DMS79 (cell line): ENCODE measurements around the gene ATP4A.

Experiments
- DNase-seq: peaks from one replicate; lab custom pipeline; 2025; lab: John Stamatoyannopoulos, UW

The ATP4A gene

DNA sequence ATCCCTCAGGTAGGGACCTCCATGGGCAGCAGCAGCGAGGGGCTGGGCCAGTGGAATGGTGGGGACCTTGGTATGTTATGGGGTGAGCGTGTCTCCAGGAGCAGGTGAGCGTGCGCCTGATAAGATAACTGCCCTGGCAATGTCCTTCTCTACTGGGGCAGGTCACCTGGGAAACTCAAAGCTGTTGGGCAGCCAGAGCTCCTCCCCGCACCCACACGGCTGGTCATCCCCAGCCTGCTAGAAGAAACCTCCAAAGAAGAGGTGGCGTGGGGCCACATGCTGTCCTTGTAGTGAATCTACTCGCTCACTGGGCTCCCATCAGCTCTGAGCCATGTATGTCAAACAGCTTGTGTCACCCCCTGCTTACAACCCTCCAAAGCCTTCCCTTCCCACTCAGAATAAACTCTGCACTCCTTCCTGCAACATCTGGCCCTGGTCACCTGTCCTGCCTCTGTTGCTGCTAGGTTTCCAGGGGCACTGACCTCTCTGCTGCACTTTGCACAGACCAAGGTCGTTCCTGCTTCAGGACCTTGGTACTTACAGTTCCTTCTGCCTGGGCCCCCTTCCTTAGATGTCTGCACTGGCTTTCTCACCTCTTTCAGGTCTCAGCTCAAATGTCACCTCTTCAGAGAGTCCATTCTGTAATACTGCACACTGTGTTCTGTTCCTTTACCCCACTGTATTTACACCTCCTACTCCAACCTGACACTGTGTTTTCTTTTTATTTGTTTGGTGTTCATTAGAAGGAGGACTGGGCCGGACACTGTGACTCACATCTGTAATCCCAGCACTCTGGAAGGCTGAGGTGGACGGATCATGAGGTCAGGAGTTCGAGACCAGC is 1.8 kb upstream of the ATP4A start:
- no peak for DNase-seq

DNA sequence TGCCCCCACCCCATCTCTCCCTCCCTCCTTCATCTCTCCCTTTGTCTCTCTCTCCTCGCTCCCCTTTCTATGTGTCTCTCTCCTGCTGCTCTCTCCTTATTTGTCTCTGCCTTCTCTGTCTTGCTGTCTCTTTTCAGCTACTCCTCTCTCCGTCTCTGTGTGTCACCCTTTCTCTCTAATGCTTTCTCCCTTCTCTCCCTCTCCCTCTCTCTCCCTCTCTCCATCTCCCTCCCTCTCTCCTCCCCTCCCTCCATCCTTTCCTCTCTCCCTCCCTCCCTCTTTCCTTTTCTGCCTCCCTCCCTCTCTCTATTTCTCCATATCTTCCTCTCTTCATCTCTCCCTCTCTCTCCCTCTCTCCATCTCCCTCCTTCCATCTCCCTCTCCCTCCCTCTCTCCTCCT is 682 bp downstream of the ATP4A start:
- DNase-seq, result no peak

DNA sequence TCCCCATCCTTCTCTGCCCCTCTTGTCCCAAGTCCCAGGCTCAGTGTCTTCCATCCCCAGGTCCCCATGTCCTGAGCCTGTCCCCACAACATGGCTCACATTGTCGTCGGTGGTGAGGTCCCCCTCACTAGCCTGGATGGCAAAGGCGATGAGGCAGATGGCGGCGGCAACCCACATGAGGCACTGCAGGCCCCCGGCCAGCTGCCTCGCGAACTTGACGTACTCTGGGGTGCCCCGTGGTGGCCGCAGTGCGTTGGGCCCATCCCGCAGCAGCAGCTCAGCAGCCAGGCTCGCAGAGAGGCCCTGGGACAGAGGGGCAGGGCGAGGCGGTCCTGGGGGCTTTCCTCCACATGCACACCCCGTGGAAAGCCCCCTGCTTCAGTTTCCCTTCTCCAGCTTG is 1.1 kb downstream of the ATP4A start:
- DNase-seq, result no peak

DNA sequence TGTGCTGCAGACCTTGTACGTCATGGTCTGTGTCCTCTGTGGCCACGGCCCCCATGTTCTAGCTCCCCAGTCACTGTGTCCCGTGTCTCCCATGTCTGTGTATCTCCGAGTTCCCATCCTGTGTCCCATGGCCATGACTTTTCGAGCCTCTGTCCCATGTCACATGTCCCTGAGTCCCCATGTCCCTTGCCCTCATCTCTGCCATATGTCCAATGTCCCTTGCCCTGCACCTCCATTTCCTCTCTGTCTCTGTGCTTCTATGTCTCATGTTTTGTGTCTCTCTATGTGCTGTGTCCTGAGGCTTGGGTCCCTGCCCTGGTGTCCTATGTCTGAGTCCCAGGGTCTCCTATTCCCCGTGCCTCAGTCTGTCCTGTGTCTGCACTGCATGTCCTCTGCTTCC is 2.0 kb downstream of the ATP4A start:
- no peak for DNase-seq

DNA sequence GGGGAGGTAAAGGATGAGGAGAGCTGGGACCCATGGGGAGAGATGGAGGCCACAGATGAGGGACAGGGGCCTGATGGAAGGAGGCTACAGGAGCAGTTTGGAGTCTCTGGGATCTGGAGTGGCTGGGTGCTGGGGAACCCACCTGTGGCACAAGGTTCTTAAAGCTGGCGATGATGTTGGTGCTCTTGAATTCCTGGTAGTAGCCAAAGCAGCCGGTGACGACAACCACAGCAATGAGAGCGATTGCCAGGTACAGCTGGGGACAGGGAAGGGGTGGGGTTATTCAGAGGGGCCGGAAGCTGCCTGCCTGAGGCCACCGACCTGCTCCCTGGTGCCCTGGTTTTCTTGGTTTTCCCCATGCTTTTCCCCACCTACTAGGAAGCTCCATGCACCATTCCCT is 2.8 kb downstream of the ATP4A start:
- no peak for DNase-seq

DNA sequence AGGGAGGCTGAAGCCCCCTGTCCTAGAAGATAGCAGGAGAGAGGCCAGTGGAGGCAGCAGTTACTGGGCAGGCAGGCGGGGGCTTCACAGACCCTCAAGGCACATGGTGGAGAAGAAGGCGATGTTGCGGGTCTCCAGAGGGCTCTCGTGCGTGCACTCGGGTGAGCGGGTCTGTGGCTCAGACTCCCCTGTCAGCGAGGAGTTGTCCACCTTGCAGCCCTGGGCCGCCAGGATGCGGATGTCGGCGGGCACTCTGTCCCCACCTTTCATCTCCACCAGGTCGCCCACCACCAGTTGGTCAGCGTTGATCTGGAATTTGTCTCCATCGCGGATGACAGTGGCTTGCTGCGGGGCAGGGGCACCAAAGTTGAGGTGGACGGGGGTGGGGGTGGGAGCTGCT is 3.2 kb downstream of the ATP4A start:
- no peak for DNase-seq

DNA sequence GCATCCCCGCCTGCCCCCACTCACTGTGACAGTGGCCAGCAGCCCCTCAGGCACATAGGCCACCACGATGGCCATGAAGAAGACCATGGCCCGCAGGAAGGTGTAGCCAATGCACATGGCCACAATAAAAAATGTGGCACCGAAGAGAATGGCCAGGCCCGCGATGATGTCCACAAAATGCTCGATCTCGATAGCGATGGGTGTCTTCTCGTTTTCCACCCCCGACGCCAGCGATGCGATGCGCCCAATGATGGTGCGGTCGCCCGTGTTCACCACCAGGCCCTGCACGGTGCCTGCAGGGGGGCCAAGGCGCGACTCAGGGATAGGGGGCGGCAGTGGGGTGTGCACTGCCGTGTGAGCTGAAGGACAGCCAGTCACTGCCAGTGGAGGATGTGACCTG is 3.7 kb downstream of the ATP4A start:
- no peak for DNase-seq

DNA sequence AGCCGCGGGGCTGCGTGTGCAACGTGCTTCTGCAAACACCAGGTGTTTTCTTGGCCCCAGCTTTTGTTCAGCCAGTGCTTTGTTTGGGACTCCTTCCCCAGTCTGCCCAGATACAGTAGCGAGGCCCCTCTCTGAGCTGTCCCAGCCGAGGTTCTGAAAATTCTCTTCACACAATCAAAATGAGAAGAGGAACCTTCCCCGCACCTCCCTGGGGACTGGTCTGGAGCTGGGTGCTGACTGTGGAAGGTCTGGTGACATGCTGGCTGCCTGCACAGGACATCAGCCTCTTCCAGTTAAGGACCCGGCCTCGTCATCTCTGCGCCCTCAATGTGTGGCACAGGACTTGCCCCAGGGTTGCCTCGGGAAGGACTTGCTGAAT is 4.2 kb downstream of the ATP4A start:
- no peak for DNase-seq

DNA sequence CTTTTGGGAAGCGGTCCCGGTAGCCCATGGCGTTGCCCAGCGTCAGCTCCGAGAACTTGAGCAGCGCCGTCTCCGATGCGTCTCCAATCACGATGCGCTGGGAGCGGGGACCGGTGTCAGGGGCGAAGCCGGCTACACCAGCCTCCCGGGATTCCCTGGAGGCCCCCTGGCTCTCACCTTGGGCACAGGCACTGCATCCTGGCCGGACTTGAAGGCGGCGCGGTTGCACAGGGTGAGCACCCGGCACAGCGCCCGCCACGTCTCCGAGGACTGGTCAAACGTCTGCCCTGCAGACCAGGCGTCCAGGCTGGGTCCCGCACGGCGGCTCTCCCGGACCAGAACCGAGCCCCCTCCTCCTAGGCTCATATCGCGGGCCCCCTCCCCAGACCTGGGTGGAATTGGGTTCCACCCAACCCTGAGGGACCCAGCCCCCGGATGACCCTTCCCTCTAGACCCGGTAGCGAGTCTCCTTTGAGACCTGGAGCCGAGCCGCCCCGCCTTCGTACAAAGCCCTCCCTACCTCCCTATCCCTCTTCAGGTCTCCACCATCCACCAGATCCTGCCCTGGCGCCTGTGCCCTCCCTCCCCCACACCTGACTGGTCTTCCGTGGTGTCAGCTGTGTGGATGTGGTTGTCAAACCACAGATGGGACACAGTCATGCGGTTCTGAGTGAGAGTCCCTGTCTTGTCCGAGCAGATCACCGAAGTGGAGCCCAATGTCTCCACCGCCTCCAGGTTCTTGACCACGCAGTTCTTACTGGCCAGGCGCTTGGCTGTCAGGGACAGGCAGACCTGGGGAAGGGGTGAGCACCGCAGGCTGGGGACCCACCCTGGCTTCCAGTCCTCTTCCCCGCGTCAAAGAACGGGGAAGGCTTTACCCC is 4.8 kb downstream of the ATP4A start:
- DNase-seq, result no peak

DNA sequence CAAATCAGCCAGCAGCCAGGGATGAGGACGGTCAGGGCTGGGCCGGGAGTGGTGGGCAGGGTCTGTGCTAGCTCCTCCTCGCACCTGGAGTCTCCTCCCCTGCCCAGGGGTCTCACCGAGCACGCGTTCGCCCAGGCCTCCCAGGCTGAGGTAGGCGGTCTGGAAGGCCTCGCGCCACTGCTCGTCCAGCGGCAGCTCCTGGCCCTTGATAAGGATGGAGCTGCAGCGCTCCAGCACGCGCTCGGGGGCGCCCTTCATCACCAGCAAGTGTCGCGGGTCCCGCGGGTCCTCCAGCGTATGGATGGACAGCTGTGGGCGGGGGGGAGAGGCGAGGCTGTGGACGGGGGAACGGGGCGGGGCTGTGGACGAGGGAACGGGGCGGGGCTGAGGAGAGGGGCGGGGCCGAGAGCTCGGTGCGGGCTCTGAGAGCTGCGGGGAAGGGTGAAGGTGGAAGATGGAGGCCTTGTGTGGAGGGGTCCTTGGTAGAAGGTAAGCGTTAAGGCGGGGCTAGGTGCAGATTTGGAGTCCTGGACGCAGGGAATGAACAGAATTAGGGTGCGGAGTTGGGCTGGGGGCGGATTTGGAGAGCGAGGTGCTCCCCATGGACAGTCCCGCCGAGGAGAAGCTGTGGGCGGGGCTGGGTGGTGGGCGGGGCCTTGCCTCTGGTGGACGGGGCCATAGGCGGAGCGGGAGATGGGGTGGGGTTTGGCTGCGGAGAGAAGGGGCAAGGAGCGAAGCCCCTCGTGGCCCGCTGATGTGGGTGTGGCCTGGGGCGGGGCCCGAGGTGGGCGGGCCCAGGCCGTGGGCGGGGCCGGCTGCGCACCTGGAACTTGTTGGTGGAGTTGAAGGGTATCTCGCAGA is 5.7 kb downstream of the ATP4A start:
- no peak for DNase-seq

DNA sequence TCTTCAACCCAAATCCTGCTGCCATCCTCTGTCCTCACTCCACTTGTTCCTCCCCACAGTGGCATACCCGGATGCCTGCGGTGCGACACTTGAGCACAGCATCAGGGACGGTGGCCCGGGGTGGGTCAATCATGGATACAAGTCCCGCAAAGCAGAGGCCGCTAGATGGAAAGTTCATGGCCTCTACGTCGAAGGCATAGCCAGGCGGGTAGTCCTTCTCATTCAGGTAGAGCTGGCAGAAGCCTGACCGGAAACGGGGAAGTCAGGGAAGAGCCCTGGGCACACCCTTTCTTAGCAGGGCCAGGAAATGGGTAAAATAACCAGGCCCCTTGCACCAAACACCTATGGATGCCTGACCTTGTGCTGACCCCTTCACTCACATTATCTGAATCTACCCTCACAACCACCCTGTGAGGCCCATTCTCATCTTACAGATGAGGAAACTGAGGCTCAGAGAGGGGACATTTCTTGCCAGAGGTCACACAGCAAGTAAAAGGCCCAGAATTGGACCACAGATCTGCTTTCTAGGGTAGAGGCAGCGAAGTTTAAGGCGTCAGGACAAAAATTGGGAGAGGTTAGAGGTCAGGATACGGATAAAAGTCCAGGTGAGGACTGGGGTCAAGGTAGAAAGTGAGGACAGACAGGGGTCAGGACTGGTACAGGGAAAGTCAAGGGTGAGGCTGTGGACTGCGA is 6.5 kb downstream of the ATP4A start:
- no peak for DNase-seq

DNA sequence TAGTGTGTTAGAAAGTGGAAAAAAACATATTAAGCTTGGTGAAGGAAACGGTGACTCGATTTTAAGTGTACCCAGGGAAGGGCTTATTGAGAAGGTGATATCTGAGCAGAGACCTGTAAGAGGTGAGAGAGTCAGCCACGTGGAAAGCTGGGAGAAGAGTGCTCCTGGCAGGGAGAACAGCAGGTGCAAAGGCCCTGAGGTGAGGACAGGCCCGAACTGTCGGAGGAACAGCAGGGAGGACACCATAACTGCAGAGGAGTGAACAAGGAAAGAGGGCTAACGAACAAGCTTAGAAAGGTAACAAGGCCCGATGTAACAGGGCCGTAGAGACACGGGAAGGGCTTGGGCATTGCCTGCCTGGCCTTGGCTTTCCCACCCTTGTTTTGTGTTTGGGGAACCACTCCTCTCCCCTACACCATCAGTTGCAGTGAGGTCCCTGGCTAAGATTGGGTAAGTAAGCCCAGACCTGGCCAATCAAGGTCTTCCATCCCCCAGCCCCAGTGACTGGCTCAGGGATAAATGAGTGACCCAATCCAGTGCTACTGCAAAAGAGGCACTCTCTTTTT is 7.3 kb downstream of the ATP4A start:
- DNase-seq, result no peak

DNA sequence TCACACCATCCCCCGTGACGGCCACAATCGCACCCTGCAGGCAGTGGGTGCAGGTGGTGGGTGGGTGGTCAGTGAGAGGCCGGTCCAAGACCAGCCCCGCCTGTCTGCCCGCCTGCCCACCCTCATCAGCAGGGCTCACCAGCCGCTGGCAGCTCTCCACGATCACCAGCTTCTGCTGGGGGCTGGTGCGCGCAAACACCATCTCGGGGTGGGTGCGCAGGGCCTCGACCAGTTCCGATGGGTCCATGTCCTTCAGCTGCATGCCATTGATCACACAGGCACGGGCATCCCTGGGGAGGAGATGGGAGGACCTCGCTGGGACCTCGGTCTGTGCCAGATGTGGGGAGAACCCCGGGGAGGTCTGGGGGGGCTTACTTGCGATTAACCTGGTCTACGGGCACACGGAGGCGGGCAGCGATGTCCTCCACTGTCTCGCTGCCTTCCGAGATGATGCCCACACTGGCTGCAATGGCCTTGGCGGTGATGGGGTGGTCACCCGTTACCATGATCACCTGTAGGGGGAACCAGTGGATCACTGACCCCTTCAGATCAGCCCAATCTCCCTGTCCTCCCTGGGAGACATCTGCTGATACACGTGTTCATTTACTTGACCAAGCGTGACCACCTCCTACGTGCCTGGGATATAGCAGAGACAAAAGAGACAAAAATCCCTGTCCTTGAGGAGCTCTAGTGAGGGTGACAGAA is 8.0 kb downstream of the ATP4A start:
- no peak for DNase-seq

DNA sequence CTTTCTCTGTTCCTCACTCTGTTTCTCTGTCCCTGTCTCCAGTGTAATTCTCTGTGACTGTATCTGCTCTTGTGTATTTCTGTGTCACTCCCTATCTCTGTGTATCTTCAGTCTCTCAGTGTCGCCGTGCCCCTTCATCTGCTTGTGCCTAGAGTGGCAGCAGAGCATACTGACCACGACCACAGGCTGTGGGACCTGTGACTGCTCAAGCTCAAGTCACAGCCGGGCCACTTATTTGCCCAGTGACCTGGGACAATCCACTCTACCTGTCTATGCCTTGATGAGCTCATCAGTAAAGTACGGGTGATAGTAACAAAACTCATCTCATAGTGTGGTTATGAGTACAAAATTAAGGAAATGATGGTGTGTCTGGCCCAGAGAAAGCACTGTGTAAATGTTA is 9.4 kb downstream of the ATP4A start:
- DNase-seq, result no peak

DNA sequence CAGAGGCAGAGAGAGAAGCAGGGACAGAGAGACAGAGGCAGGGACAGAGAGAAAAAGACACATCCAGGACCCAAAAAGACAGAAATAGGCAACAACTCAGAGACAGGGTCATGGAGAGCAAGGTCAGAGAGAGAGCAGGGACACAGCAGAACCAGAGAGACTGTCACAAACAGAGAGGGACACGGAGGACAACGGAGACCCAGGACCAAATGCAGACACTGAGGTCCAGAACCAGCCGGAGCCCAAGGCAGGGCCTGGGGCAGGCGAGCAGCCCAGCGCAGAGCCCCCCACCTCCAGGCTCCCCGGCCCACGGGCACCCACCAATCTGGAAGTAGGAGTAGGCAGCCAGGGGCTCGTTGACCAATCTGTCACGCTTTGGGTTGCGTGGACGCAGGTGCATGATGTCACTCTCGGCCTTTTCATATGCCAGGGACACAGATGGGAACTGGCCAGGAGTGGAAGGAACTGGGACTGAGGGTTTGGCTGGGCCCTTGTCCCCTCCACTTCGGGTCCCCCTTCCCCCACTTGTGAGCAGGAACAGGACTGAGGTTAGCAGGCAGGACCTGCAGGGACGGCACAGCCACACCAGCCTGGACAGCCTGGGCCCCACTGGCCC is 10.0 kb downstream of the ATP4A start:
- no peak for DNase-seq

DNA sequence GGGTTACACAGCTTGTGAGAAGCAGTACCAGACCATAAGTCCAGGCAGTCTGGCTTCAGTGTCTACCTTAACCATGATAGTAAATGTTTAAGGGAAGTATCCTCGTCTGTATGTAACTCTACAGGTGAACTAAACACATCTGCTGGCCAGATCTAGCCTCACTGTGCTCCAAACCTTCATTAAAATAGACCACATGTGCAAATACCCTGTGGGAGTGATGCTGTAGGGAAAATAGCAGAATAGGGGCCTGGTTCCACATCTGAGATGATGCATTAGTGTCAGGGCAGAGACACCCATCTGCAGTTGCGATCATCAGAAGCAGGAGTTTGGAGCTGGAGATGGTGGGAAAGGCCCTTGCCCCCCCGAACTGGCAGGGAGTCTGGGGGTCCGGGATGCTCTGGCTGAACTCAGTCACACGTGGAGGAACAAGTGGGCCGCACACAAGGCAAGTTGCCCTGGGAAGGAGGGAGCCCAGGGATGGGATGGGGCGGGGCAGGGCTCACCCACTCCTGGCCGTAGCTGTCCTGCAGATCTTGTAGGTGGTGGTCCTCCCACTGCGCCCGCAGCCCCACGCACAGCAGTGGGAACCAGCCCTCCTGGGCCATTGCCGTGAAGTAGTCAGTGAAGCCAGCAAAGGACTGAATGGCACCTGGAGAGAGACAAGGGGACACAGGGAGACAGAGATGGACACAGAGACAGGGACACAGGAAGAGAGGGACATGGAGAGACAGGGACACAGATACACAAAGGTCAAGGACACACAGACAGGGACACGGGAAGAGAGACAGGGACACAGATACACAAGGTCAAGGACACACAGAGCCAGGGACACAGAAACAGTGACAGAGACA is 10.7 kb downstream of the ATP4A start:
- DNase-seq, result no peak

DNA sequence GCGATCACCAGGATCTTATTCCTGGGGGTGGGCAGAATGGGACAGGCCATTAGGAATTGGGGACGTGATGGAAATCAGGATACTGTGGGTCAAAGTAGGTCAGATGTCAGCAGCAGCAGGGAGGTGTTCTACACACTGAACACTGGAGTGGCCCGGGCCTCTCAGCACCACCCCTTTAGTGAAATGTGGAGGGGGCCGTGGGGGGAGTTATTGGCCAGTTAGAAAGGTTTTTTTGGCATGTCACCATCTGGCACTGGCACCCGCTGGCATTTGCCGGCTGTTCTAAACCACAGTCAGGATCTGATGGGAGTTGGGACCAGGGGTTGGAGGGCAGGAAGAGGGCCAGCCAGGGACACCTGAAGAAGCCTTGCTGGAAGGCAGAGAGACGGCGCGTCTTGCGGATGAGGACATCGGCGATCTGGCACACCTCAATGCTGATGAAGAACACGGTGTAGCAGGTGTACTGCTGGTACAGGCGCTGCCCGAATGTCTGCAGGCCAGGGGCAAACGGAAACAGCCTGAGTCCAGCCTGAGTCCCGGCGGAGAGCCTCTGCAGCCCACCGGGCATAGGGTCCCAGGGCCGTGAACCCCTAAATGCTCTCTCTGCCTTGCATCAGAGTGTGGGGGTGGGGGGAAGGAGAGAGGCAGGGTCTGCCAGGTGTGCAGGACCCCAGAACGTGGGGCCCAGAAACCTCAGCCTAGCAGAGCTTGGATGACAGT is 12.2 kb downstream of the ATP4A start:
- no peak for DNase-seq

DNA sequence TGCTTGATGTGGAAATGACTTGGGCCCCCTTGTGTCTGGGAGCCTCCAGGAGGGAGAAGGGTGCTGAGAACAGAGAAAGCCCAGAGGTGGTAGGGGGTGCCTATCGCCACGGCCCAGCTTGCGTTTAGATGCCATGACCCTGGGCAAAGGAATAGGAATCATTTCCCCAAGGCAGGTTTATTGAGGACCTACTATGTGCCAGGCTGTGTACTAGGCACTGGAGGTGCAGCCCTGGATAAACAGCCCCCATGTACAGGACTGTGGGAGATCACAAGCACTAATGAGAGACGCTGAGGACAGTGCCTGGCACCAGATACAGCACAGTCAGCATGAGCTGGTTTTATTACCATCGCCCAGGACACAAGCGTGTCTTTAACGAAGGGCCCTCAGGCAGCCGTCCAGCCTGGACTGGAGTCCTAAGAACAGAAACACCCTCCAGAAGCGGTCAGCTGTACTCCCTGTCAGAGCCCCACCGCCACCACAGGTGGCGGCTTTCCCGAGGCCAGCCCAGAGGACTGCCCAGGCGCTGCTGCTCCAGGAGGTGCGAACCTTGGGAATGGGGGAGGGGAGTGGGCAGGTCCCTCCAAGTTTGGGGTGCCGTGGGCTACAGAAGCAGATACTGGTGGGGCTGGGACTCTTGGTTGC is 13.5 kb downstream of the ATP4A start:
- DNase-seq, result no peak
